Hypothalamus (tissue), 51 donors: ENCODE results near the gene RANBP17.

Source experiments
- DNase-seq, 51 donors: peaks; one replicate each; lab custom pipeline; 2025; lab: John Stamatoyannopoulos, UW

Gene RANBP17

GRCh38 chr5:171226096-171226754 lies 364.4 kb downstream of the RANBP17 start:
- no peak for DNase-seq

GRCh38 chr5:171226864-171227263 lies 365.0 kb downstream of the RANBP17 start:
- no peak for DNase-seq

- no peak for DNase-seq
Measured at GRCh38 chr5:171236651-171237050, 374.8 kb downstream of the RANBP17 start.

- DNase-seq = no peak
Measured at GRCh38 chr5:171242521-171242920, 380.7 kb downstream of the RANBP17 start.

- no peak for DNase-seq
Measured at GRCh38 chr5:171246231-171246630, 384.4 kb downstream of the RANBP17 start.

GRCh38 chr5:171249460-171249859 lies 387.6 kb downstream of the RANBP17 start:
- no peak for DNase-seq

- no peak for DNase-seq
Measured at GRCh38 chr5:171250738-171251137, 388.9 kb downstream of the RANBP17 start.

- no peak for DNase-seq
Measured at GRCh38 chr5:171251519-171251918, 389.7 kb downstream of the RANBP17 start.

GRCh38 chr5:171252674-171253073 lies 390.9 kb downstream of the RANBP17 start:
- DNase-seq = no peak

- DNase-seq = no peak
Measured at GRCh38 chr5:171258737-171259415, 397.1 kb downstream of the RANBP17 start.

GRCh38 chr5:171261361-171261760 lies 399.5 kb downstream of the RANBP17 start:
- DNase-seq = no peak

GRCh38 chr5:171261904-171262303 lies 400.1 kb downstream of the RANBP17 start:
- no peak for DNase-seq

GRCh38 chr5:171263181-171263580 lies 401.4 kb downstream of the RANBP17 start:
- no peak for DNase-seq

- no peak for DNase-seq
Measured at GRCh38 chr5:171264843-171265242, 403.0 kb downstream of the RANBP17 start.

GRCh38 chr5:171268700-171269620 lies 407.1 kb downstream of the RANBP17 start:
- DNase-seq = no peak

GRCh38 chr5:171269717-171270116 lies 407.9 kb downstream of the RANBP17 start:
- no peak for DNase-seq

- no peak for DNase-seq
Measured at GRCh38 chr5:171270136-171270535, 408.3 kb downstream of the RANBP17 start.

- no peak for DNase-seq
Measured at GRCh38 chr5:171271798-171272197, 410.0 kb downstream of the RANBP17 start.

GRCh38 chr5:171272996-171273970 lies 411.5 kb downstream of the RANBP17 start:
- DNase-seq = no peak
